ENCODE measurements around the gene SBNO2.

DNA sequence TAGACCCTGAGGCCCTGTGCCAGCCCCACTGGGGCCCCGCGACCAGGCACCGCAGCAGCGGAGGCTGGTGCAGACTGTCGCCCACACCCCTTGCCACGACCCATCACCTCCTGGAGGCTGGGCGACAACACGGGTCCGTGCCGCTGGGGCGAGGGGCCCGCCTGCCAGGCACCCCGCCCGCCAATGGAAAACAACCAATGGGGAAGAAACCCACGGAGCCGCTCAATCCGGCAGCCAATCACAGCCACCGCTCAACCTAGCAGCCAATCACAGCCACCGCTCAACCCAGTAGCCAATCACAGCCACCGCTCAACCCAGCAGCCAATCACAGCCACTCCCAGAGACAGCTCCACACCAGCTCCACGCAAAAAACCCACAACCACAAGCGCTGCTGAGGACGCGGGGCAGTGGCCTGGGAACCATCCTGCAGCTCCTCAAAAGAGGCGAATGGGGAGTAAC, 40.6 kb downstream of the SBNO2 start:
- TF ChIP-seq CTCF (IDR thresholded peaks at IDR 0.05; ENCODE audit: low read length) (no peak), EZH2 (IDR thresholded peaks at IDR 0.05; ENCODE audit: borderline replicate concordance, low read length) (no peak)
